Body of pancreas (tissue), 4 donors: ENCODE data around the gene LOXL3.

Experiments used
- POLR2A ChIP-seq, 3 donors: fragments of 450-650 bp; IDR thresholded peaks; one replicate each; pipeline ENCODE4 v1.6.1; 2016; ENCODE audit warnings: antibody characterized with exemption in 3 of 3, mild to moderate bottlenecking in 2 of 3
- TF ChIP-seq, protein P1 (sequence below), 7 experiments: fragments of 450-650 bp in 4 of 7; fragments of 200-600 bp in 3 of 7; sonication (generic) in 3 of 7; IDR thresholded peaks; one replicate each; pipeline ENCODE4 v1.5.1; 2016 to 2019; ENCODE audit warnings: antibody characterized with exemption in 7 of 7

- TF ChIP-seq, protein P1, sequence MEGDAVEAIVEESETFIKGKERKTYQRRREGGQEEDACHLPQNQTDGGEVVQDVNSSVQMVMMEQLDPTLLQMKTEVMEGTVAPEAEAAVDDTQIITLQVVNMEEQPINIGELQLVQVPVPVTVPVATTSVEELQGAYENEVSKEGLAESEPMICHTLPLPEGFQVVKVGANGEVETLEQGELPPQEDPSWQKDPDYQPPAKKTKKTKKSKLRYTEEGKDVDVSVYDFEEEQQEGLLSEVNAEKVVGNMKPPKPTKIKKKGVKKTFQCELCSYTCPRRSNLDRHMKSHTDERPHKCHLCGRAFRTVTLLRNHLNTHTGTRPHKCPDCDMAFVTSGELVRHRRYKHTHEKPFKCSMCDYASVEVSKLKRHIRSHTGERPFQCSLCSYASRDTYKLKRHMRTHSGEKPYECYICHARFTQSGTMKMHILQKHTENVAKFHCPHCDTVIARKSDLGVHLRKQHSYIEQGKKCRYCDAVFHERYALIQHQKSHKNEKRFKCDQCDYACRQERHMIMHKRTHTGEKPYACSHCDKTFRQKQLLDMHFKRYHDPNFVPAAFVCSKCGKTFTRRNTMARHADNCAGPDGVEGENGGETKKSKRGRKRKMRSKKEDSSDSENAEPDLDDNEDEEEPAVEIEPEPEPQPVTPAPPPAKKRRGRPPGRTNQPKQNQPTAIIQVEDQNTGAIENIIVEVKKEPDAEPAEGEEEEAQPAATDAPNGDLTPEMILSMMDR (IDR thresholded peaks at IDR 0.05), result no peak
- no peak for TF ChIP-seq POLR2A (IDR thresholded peaks at IDR 0.05)
Measured at GRCh38 chr2:74504591-74504990, 49.2 kb downstream of the LOXL3 start.
